Activated CD8-positive, alpha-beta T cell treated with anti-CD3 and anti-CD28 coated beads for 36 hours (primary cell): ENCODE measurements around the gene KCNMB1. TPM values are rescaled to one million over a fixed set of nuclear protein-coding genes. Genes with fewer than 3 reads are reported as not detected.

Experiments used
- ATAC-seq: fragments of 200-7000 bp; cut with Tn5 transposase; one replicate; pipeline ENCODE4 v1.10.0; 2021; ENCODE audit warnings: mild to moderate bottlenecking, moderate library complexity
- CTCF ChIA-PET: fragments of 350-600 bp; sonication (Branson Sonifier 250); formaldehyde crosslinking; loops from one replicate; lab custom pipeline; 2021; ENCODE audit warnings: antibody characterized with exemption; lab: Charles Lee
- POLR2A ChIA-PET: fragments of 350-600 bp; sonication (Branson Sonifier 250); formaldehyde crosslinking; loops from one replicate; lab custom pipeline; 2021; ENCODE audit warnings: antibody characterized with exemption; lab: Charles Lee
- DNase-seq: peaks from one replicate; pipeline ENCODE4 v3.0.0-alpha.2; 2020
- H3K27ac Mint-ChIP-seq: one replicate; pipeline ENCODE4 v1.8.0; 2021; ENCODE audit warnings: mild to moderate bottlenecking, mixed read lengths
- H3K27me3 Mint-ChIP-seq: one replicate; pipeline ENCODE4 v1.8.0; 2021; ENCODE audit warnings: mixed read lengths
- H3K36me3 Mint-ChIP-seq: one replicate; pipeline ENCODE4 v1.8.0; 2021; ENCODE audit warnings: low read depth, mixed read lengths
- H3K4me1 Mint-ChIP-seq: one replicate; pipeline ENCODE4 v1.8.0; 2021; ENCODE audit warnings: low read depth, mixed read lengths
- H3K4me3 Mint-ChIP-seq: one replicate; pipeline ENCODE4 v1.8.0; 2021; ENCODE audit warnings: mild to moderate bottlenecking, moderate library complexity, mixed read lengths
- H3K9me3 Mint-ChIP-seq: one replicate; pipeline ENCODE4 v1.8.0; 2021; ENCODE audit warnings: mixed read lengths
- intact Hi-C: fragments of 100-400 bp; cut with micrococcal nuclease; formaldehyde crosslinking; loops from one replicate; pipeline ENCODE4 v1.10.0; 2022
- total RNA-seq, 2 experiments: library from RNA; stranded (reverse); gene quantifications; one replicate each; pipeline ENCODE4 v1.2.3, GENCODE V29; 2021
- TF ChIP-seq, protein P1 (sequence below): fragments of 200-600 bp; IDR thresholded peaks from one replicate; pipeline ENCODE4 v1.8.0; 2022; ENCODE audit warnings: antibody characterized with exemption, mild to moderate bottlenecking

KCNMB1 gene
- total RNA-seq, 2 experiments from 2014 or later, result not detected

DNA sequence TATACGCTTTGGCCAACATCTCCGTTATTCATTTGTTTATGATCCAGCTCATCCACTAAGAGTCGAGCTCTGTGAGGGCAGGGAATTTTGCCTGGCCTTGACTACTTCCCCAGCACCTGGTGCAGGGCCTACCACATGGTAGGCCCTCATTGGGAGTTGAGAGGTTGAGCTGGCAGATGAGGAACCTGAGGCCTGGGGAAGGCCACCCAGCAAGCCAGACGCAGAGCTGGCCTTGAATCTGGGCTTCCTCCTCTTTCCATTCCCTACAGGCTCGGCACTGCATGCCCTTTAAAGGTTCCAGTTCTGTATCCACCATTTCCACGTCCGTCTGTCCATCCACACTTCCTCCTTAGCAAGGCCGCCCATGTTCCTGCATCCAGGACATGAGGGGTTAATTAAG, 24.2 kb downstream of the KCNMB1 start:
- H3K9me3 Mint-ChIP-seq, result no peaks in the 10 kb centered on the region
- intact Hi-C loops, result no loop called here
- no peak overlapping the region for H3K4me3 Mint-ChIP-seq
- no peaks in the 10 kb centered on the region for H3K27me3 Mint-ChIP-seq
- ATAC-seq (no peak), DNase-seq (no peak)
- H3K27ac Mint-ChIP-seq, result no peak overlapping the region
- CTCF ChIA-PET, result no interaction called here
- TF ChIP-seq, protein P1, sequence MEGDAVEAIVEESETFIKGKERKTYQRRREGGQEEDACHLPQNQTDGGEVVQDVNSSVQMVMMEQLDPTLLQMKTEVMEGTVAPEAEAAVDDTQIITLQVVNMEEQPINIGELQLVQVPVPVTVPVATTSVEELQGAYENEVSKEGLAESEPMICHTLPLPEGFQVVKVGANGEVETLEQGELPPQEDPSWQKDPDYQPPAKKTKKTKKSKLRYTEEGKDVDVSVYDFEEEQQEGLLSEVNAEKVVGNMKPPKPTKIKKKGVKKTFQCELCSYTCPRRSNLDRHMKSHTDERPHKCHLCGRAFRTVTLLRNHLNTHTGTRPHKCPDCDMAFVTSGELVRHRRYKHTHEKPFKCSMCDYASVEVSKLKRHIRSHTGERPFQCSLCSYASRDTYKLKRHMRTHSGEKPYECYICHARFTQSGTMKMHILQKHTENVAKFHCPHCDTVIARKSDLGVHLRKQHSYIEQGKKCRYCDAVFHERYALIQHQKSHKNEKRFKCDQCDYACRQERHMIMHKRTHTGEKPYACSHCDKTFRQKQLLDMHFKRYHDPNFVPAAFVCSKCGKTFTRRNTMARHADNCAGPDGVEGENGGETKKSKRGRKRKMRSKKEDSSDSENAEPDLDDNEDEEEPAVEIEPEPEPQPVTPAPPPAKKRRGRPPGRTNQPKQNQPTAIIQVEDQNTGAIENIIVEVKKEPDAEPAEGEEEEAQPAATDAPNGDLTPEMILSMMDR, result no peak
- no peaks in the 10 kb centered on the region for H3K4me1 Mint-ChIP-seq
- H3K36me3 Mint-ChIP-seq, result no peaks in the 10 kb centered on the region
- POLR2A ChIA-PET, result no interaction called here

DNA sequence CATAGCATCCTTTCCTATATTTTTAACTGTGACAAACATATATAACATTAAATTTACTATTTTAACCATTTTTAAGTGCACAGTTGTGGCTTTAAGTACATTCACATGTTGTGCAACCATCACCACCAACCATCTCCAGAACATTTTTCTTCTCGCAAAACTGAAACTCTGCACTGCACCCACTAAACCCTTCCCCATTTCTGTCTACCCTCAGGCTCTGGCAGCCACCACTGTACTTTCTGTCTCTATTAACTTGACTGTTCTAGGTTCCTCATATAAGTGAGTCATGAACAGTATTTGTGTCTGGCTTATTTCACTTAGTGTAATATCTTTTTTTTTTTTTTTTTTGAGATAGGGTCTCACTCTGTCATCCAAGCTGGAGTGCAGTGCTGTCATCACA, 25.5 kb downstream of the KCNMB1 start:
- no peak for ATAC-seq
- POLR2A ChIA-PET, result no interaction called here
- Mint-ChIP-seq H3K4me1 (no peaks in the 10 kb centered on the region), H3K4me3 (no peak overlapping the region), H3K36me3 (no peaks in the 10 kb centered on the region), H3K27ac (no peak overlapping the region), H3K27me3 (no peaks in the 10 kb centered on the region), H3K9me3 (no peaks in the 10 kb centered on the region)
- DNase-seq, result no peak
- CTCF ChIA-PET, result no interaction called here
- TF ChIP-seq, protein P1, result no peak
- intact Hi-C loops, result no loop called here

DNA sequence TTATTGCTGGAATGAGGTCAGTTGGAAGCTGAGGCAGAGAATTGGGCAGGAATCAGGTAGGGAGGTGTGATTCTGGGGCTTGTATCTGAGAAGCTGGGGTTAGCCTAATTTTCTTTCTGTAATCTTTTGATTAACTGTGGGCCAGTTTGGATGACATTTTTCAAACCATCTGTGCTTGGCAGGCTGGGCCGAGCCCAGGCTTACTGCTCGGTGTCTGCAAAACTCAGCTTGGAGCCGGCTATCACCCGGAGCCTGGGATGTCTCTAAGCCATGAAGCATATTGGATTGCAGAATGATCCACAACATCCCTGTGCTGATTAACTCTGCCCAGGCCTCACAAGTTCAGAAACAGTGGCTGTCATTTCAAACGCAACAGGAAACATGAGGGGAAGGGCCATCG, 26.5 kb downstream of the KCNMB1 start:
- no peaks in the 10 kb centered on the region for H3K27me3 Mint-ChIP-seq
- intact Hi-C loops, result no loop called here
- POLR2A ChIA-PET, result no interaction called here
- TF ChIP-seq, protein P1, result no peak
- DNase-seq (no peak), ATAC-seq (no peak)
- no peaks in the 10 kb centered on the region for H3K36me3 Mint-ChIP-seq
- H3K9me3 Mint-ChIP-seq, result no peaks in the 10 kb centered on the region
- no peak overlapping the region for H3K4me3 Mint-ChIP-seq
- CTCF ChIA-PET, result interaction anchor here (0.7 kb wide), 1 partner anchor 136 kb away, joined by 3 read pairs; no protein-coding TSS in a partner anchor
- no peak overlapping the region for H3K27ac Mint-ChIP-seq
- no peaks in the 10 kb centered on the region for H3K4me1 Mint-ChIP-seq

DNA sequence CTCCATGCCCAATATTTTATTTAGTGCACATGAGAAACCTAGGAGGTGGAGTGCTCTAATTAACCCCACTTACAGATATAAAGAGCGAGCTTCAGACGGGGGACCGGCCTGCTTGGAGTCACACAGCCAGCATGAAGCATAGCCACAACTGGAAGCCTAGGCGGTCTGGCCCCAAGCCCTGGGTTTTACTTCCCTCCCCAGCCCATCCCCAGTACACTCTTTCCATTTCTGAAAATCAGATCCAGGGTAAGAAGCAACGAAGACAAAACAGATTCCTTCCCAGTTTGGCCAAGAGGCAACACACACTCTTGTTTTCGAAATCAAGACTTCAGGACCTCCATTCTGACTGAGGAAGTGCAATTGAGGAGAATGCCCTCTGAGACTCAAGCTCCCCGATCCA, 27.1 kb downstream of the KCNMB1 start:
- H3K4me1 Mint-ChIP-seq, result no peaks in the 10 kb centered on the region
- TF ChIP-seq, protein P1, result no peak
- DNase-seq (no peak), ATAC-seq (no peak)
- H3K36me3 Mint-ChIP-seq, result no peaks in the 10 kb centered on the region
- intact Hi-C loops, result no loop called here
- H3K9me3 Mint-ChIP-seq, result no peaks in the 10 kb centered on the region
- no peak overlapping the region for H3K4me3 Mint-ChIP-seq
- no peaks in the 10 kb centered on the region for H3K27me3 Mint-ChIP-seq
- POLR2A ChIA-PET, result no interaction called here
- H3K27ac Mint-ChIP-seq, result no peak overlapping the region
- CTCF ChIA-PET, result interaction anchor here (0.7 kb wide), 1 partner anchor 136 kb away, joined by 3 read pairs; no protein-coding TSS in a partner anchor

DNA sequence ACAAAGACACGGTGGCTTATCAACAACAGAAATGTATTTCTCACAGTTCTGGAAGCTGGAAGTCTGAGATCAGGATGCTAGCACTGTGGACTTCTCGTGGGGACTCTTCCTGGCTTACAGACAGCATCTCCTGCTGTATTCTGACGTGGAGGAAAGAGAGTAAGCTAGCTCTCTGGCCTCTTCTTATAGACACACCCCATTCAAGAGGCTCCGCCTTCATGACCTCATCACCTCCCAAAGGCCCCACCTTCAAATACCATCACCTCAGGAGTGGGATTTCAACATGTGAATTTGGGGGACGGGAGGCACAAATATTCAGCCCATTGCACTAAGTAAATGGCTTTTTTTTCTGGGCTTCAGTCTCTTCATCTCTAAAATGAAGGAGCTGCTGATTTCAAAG, 27.6 kb downstream of the KCNMB1 start:
- intact Hi-C loops, result no loop called here
- ATAC-seq (no peak), DNase-seq (no peak)
- H3K9me3 Mint-ChIP-seq, result no peaks in the 10 kb centered on the region
- POLR2A ChIA-PET, result interaction anchor here (0.8 kb wide), 1 partner anchor 28 kb away, joined by 3 read pairs; no protein-coding TSS in a partner anchor
- no peaks in the 10 kb centered on the region for H3K4me1 Mint-ChIP-seq
- H3K4me3 Mint-ChIP-seq, result no peak overlapping the region
- H3K27me3 Mint-ChIP-seq, result no peaks in the 10 kb centered on the region
- H3K36me3 Mint-ChIP-seq, result no peaks in the 10 kb centered on the region
- no peak overlapping the region for H3K27ac Mint-ChIP-seq
- TF ChIP-seq, protein P1, result no peak
- CTCF ChIA-PET, result no interaction called here
